KMS-11 (cell line): ENCODE data around the gene SYF2.
"Not testable (repeated sequence)": the region's sequence is repeated elsewhere in the genome, so short reads cannot be mapped to it uniquely, and the experiment has no call there.

ENCODE experiments used
- H2AFZ ChIP-seq: fragments of 200-600 bp; sonication (generic); 2 replicates; pipeline ENCODE4 v1.6.1; 2016; ENCODE audit warnings: antibody characterized with exemption, mixed run types, low read depth
- H3K27ac ChIP-seq: fragments of 200-600 bp; sonication (generic); 2 replicates; pipeline ENCODE4 v1.6.1; 2016; ENCODE audit warnings: mild to moderate bottlenecking, mixed run types
- H3K27me3 ChIP-seq: fragments of 200-600 bp; sonication (generic); 2 replicates; pipeline ENCODE4 v1.6.1; 2017; ENCODE audit warnings: mild to moderate bottlenecking, low read depth, mixed run types, moderate library complexity; ENCODE audit not compliant: insufficient read depth
- H3K36me3 ChIP-seq: fragments of 200-600 bp; sonication (generic); 2 replicates; pipeline ENCODE4 v1.6.1; 2017; ENCODE audit warnings: mild to moderate bottlenecking, mixed run types; ENCODE audit not compliant: insufficient read depth
- H3K4me1 ChIP-seq: fragments of 200-600 bp; sonication (generic); 2 replicates; pipeline ENCODE4 v1.6.1; 2016; ENCODE audit warnings: mild to moderate bottlenecking, low read depth, mixed run types; ENCODE audit not compliant: poor library complexity, severe bottlenecking
- H3K4me2 ChIP-seq: fragments of 200-600 bp; sonication (generic); 2 replicates; pipeline ENCODE4 v1.7.0; 2016; ENCODE audit warnings: mild to moderate bottlenecking, mixed run types
- H3K4me3 ChIP-seq: fragments of 200-600 bp; sonication (generic); IDR thresholded peaks from 2 replicates; pipeline ENCODE4 v1.6.1; 2017; ENCODE audit warnings: low read depth, low read length, mixed read lengths; ENCODE audit not compliant: insufficient read depth
- H3K79me2 ChIP-seq: fragments of 200-600 bp; sonication (generic); 2 replicates; pipeline ENCODE4 v1.6.1; 2016; ENCODE audit warnings: low read depth, mixed run types; ENCODE audit not compliant: insufficient read depth
- H3K9ac ChIP-seq: fragments of 200-600 bp; sonication (generic); 2 replicates; pipeline ENCODE4 v1.6.1; 2016; ENCODE audit warnings: mild to moderate bottlenecking, mixed run types
- H4K20me1 ChIP-seq: fragments of 200-600 bp; sonication (generic); 2 replicates; pipeline ENCODE4 v1.6.1; 2016; ENCODE audit warnings: mild to moderate bottlenecking, mixed run types; ENCODE audit not compliant: insufficient read depth
- TF ChIP-seq, protein P1 (sequence below): fragments of 200-600 bp; sonication (generic); conservative IDR thresholded peaks from 2 replicates; pipeline ENCODE4 v1.6.1; 2017; ENCODE audit warnings: low read depth, mild to moderate bottlenecking, antibody characterized with exemption, low read length, moderate library complexity, mixed read lengths

Gene SYF2

DNA sequence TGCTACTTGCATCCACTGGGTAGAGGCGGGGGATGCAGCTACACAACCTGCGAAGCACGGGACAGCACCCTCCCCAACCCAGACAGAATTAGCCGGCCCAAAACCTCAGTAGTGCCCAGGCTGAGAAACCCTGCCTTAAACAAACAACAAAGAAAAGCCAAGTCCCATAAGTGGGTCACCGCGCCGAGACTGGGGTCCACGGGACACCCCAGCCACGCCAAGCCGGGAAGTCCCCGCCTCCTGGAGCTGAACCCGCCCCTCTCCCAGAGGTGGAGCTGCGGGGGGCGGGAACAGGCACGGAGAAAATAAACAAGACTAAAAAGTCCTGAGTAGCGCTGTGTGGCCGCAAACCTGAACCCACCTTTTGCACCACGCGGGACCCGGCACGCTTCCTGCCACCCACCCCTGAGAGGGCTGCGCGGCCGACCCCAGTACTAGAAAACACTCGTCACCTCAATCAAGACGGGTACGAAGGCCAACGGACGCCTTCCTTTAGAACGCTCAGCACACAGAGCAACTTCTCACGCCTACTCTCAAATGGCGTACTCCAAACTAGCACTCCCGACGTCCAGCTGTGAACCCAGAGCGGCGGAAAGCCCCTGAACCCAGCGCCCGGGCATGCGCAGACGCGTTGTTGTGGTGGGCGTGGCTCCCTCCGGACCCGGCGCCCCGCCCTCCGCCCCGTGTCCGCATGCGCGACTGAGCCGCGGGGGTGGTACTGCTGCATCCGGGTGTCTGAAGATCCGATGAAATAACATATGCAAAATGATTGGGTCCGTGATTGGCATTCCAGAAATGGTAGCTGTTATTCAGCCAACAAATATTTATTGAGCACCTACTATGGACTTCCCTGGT, 35.2 kb upstream of the SYF2 start:
- H3K27ac ChIP-seq, result peak overlapping the region; percentile 80
- not testable (repeated sequence) for H3K4me3 ChIP-seq

DNA sequence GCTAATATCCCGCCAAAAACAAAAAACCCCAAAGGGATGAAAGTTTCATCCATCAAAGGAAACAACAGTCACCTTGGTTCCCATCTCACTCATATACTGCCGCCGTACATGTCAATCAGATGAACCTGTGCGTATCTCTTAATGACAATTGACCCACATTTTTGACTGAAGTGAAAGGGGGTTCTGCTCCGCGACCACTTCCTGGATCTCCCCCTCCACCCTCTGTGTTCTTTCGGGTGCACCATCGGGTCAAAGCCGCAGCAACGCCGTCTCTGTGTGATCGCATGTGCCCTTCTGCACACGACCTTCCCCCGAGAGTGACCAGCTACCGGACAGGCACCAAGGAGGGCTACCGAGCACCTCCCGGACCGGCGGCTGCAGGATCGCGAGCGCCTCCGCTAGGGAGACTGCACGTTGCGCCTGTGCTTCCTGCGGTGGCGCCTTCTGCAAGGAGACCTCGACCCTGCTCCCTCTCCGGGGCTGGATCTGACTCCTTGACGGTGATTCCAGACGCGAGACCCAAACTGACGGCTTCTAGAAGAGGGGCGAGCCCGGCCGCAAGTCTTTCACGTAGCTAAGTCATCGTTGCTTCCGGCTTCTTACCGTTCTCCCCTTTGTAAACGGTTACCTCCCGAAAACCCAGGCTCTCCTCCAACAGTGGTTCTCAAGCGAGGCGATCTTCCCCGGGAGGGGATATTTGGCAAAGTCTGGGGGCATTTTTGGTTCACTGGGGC, 34.4 kb upstream of the SYF2 start:
- H3K4me2 ChIP-seq, result peak overlapping the region; percentile 60
- H3K4me1 ChIP-seq, H3K79me2 ChIP-seq, H4K20me1 ChIP-seq, H3K27me3 ChIP-seq, H2AFZ ChIP-seq, H3K36me3 ChIP-seq, H3K4me3 ChIP-seq: not testable (repeated sequence)
- peak overlapping the region; percentile 58; the same call in 1 of the 2 replicates for H3K9ac ChIP-seq
- H3K27ac ChIP-seq, result peak overlapping the region; percentile 80

More for the DNA sequence above, 35.2 kb upstream of the SYF2 start:
- not testable (repeated sequence) for H3K36me3 ChIP-seq, H3K4me1 ChIP-seq, H4K20me1 ChIP-seq, H3K79me2 ChIP-seq, H3K27me3 ChIP-seq
- Histone ChIP-seq H3K4me2 (peak overlapping the region; percentile 55), H2AFZ (peak overlapping the region; percentile 64; the same call in 1 of the 2 replicates), H3K9ac (peak overlapping the region; percentile 58; the same call in 1 of the 2 replicates)

DNA sequence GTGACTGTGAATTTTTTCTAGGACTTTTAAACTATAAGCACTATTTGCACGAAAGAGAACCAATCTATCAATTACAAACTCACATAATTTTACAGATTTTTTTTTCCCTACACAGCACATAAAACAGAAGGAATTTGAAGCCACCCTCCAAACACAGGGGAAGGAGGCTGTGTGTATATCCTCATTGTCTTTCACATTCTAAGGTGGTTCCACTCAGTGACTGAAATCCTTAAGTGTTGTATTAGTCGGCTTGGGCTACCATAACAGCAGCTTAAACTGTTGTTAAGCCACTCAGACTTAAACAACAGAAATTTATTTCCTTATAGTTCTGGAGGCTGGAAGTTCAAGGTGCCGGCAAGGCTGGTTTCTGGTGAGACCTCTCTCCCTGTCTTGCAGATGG, 28.0 kb upstream of the SYF2 start:
- H3K9ac ChIP-seq, H3K4me2 ChIP-seq, H3K4me1 ChIP-seq, H3K27me3 ChIP-seq, H3K36me3 ChIP-seq, H3K79me2 ChIP-seq, H3K4me3 ChIP-seq, H2AFZ ChIP-seq, H4K20me1 ChIP-seq, H3K27ac ChIP-seq: not testable (repeated sequence)

DNA sequence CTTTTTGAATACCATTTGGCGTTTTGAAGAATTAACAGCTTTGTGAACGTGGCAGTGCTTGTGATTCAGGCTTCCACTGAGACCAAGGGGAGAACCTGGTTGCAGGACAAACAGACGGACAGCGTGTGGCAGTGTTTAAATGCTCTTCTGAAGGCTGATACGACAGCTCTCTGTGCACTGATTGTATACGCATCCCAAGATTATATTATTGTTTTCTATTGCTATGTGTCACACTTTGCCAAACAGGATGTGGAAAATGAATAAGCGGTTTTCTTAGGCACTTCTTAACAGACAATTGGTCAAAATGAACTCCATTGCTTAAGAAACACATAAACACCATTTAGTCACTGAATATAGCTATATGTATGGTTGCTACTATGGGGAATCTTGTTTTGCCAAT, 27.5 kb upstream of the SYF2 start:
- H4K20me1 ChIP-seq, H3K27ac ChIP-seq, H3K79me2 ChIP-seq, H3K9ac ChIP-seq, H2AFZ ChIP-seq, H3K4me2 ChIP-seq, H3K36me3 ChIP-seq, H3K27me3 ChIP-seq, H3K4me3 ChIP-seq, H3K4me1 ChIP-seq: not testable (repeated sequence)

DNA sequence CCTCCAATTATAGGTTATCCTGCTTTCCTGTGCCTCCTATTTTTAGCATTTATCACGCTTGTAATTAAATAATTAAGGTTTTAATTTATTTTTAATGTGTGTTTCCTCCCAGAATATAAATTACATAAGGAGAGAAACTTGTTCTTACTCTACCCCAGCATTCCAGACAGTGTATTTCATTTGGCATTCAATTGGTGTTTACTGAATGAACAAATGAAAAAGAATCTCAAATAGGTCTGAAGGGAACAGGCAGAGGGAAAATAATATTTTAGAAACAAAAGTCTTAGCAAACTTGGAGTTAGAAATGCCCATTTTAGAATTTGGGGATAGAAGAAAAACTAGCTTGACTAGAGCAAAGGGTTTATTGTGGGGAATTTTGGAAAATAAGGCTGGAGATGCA, 24.9 kb upstream of the SYF2 start:
- no peak overlapping the region for H3K4me2 ChIP-seq

DNA sequence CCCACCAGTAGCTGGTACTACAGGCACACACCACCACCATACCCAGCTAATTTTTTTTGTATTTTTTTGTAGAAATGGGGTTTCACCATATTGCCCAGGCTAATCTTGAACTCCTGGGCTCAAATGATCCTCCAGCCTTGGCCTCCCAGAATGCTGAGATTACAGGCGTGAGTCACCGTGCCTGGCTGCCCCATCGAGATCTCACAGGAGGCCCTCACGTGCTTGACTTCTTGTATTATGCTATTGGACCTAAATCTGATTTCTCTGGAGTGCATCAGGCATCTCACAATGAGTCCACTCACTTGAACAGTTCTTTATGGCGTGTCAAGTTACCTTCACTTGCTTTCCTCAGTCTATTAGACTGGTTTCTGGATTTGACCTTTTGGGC, 24.3 kb upstream of the SYF2 start:
- no peak overlapping the region for H3K9ac ChIP-seq

More for the DNA sequence above, 24.9 kb upstream of the SYF2 start:
- no peak overlapping the region for H3K27ac ChIP-seq
- TF ChIP-seq, protein P1, sequence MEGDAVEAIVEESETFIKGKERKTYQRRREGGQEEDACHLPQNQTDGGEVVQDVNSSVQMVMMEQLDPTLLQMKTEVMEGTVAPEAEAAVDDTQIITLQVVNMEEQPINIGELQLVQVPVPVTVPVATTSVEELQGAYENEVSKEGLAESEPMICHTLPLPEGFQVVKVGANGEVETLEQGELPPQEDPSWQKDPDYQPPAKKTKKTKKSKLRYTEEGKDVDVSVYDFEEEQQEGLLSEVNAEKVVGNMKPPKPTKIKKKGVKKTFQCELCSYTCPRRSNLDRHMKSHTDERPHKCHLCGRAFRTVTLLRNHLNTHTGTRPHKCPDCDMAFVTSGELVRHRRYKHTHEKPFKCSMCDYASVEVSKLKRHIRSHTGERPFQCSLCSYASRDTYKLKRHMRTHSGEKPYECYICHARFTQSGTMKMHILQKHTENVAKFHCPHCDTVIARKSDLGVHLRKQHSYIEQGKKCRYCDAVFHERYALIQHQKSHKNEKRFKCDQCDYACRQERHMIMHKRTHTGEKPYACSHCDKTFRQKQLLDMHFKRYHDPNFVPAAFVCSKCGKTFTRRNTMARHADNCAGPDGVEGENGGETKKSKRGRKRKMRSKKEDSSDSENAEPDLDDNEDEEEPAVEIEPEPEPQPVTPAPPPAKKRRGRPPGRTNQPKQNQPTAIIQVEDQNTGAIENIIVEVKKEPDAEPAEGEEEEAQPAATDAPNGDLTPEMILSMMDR, result no peak
- H3K36me3 ChIP-seq, result no peaks in the 10 kb centered on the region
- H3K79me2 ChIP-seq, result no peaks in the 10 kb centered on the region
- H3K4me1 ChIP-seq, result no peaks in the 10 kb centered on the region
- no peak overlapping the region for H3K4me3 ChIP-seq
- H4K20me1 ChIP-seq, result no peaks in the 10 kb centered on the region
- H2AFZ ChIP-seq, result no peak overlapping the region
- no peak overlapping the region for H3K9ac ChIP-seq
- no peaks in the 10 kb centered on the region for H3K27me3 ChIP-seq

More for the DNA sequence above, 24.3 kb upstream of the SYF2 start:
- TF ChIP-seq, protein P1, result no peak
- Histone ChIP-seq H3K79me2 (no peaks in the 10 kb centered on the region), H3K4me1 (no peaks in the 10 kb centered on the region), H3K4me2 (no peak overlapping the region), H3K36me3 (no peaks in the 10 kb centered on the region), H3K4me3 (no peak overlapping the region), H3K27me3 (no peaks in the 10 kb centered on the region), H2AFZ (no peak overlapping the region), H4K20me1 (no peaks in the 10 kb centered on the region), H3K27ac (no peak overlapping the region)
